Amniotic stem cell (primary cell): ENCODE results near the gene L3MBTL3.

Experiments
- DNase-seq: peaks from one replicate; lab custom pipeline; 2025; lab: John Stamatoyannopoulos, UW

L3MBTL3 gene

DNA sequence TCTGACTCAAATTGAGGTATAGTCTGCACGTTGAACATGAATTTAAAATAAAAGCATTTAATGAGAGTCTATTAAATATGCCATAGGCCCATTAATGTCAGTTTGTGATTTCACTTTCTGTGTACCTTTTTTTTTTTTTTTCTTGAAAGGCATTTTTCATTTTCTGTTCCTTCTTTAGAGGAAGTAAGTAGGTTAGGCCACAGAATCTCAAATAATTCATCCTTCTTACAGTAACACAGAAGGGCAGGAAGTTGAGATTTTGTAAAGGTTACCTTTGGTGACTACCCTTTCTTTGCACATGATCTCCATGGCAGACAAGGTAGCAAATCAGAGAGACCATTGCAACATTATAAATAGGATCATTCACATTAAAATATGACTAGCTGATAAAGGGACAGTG, 9.6 kb downstream of the L3MBTL3 start:
- no peak for DNase-seq

DNA sequence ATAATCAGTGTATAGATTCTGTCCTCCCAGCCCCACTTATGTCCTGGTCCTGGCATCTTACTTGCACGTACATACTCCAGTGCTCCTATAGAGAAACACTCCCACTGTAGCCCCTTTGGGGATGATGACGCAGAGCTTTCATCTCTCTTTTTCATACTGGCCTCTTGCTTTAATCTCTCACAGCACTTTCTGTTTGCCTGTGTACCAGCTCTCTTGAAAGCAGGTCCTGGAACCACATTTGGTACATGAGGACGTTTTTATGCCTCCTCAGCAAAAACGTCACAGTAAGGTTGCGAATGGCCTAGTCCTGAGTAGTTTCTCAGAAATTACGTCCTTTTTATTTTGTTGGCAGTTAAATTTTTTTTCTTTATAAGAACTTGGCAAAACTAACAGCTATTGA, 10.8 kb downstream of the L3MBTL3 start:
- DNase-seq: no peak

DNA sequence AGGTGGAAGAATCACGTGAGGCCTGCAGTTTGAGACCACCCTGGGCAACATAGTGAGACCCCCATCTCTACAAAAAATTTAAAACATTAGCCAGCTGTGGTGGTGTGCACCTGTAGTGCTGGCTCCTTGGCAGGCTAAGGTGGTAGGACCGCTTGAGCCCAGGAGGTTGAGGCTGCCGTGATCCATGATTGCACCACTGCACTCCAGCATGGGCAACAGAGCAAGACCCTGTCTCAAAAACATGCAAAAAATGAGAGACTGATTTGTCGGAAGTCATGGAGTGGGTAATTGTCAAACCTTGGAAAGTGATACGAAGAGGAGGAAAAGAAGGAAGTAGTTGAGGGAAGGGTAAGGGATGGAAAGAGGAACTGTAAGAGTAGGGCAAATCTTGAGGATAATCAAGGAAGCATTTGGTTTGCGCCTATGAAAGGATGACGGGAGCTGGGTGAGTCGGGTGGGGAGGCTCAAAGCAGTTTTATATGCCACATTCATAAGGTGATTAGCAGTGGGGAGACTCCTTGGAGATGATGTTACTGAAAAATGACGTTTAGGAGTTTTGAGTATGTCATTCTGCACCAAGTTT, 14.5 kb downstream of the L3MBTL3 start:
- DNase-seq: no peak

DNA sequence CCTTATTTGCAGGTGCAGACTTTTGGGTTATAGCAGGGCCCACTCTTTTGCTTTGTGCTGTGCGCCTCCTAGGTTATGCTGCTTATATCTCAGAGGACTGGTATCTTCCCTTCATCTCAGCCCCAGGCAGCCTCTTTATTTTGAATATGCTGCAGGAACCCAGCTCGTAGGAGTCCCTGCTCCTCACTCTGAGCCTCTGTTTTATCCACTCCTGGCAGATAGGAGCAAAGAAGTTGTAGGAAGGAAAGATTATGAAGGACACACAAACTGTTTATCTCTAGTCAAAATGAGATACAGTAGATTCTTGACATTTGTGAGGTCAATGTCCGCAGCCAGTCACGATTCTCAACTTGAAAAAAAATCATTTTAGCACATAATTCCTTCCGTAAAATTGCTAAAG, 15.6 kb downstream of the L3MBTL3 start:
- no peak for DNase-seq

DNA sequence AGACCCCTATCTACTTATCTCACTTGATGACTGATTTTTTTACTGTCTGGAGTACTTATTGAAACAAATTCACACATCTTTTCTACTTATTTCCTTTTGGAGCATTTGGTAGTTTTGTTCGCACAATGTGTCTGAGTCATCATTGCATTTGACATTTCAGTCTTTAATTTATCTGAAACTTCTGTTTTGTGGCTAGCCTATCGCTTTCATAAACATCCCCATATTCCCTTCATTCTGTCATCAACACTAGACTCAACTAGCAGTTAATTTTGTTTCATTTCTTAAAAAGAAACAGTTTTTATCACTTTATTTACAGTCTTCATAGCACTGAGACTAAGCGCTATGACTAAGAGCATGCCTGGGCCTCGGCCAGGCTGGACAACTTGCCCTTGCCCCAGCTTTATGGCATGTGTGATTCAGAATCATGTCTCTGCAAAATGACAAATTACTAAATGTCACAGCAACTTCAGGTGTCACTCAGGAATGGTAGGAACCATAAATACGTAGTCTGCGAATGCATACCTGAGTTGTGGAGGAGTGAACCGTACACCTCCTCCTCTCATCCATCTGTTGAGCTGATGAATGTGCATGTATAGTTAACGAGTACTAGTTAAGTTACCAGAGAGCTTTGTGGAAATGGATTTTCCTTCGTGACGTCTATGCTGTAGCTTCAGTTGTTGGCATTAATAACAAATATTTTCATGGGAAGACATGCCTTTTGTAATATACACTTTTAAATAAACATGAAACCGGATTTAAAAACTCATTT, 16.2 kb downstream of the L3MBTL3 start:
- no peak for DNase-seq

DNA sequence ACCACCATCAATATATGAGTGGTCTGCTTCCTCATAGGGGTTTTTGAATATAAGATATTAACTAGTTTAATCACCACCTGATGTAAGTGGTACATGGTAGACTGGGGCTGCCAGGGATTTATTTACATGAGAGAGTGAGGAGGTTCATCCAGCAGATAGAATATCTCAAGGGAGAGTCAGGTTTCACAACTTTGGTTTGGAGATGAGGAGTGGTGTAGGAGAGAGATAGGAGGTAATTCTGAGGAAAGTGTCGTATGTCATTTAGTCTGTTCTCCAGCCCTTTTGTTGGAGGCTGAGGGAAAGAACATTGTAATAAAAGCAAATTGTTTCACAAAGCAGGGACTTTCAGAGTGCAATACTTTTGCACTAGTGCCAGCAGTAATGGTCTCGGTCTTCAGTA, 16.8 kb downstream of the L3MBTL3 start:
- DNase-seq: no peak

DNA sequence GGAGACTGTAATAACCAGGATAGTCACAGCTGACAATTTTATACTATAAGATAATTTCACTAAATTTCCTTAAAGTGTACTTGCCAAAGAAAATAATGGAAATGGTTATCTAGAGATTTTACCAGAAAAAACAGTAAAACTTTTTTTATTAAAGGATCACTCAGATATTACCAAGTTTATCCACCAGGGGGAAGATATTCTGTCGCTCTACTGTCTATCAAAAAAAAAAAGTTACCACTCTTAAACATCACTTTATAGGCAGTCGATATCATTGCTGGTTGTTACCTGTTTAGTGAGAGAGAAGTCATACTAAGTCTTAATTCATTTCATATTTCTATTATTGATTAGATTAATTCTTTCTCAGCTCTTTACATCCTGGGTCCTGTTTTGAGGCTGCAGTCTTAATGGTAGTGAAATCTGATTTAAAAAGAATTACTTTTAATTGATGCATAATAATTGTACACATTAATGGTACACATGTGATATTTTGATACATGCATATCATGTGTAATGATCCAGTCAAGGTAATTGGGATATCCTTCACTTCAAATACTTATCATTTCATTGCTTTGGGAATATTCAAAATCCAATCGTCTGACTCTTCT, 18.9 kb downstream of the L3MBTL3 start:
- DNase-seq: no peak

DNA sequence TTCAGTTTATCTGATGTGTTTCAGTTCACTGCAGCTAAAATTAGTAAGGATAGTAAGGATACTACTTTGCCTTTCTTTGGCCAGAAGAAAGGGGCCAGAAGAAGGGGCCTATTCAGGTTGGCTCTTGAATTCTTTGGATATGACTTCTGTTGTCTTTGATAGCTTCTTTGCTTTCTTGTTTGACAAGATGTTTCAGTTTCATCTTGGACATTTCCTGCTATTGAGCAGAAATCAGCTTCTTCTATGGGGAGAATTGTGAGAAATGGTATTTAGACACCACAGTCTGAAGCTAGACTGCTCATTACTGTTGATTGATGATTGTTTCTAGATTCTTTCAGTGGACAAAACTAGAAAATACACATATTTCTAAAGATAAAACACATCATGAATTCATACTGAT, 23.2 kb downstream of the L3MBTL3 start:
- no peak for DNase-seq

DNA sequence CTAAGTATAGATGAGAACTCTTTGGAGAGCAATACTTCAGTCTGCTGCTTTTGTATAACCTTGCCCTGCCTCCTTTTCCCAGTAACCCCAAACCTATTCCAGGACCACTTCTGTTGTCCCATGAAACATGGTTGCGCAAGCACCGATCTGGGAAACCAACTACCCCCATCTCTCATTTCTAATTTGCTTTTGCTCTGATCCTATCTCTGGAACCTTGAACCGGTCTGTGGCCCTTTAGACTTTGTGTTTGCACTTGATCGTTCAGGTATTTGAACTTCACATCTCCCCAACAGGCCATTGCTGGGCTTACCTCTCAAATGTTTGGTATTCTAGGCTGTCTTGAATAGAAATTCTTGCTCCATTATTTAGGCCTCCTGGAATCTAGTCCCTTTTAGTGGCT, 25.0 kb downstream of the L3MBTL3 start:
- no peak for DNase-seq

DNA sequence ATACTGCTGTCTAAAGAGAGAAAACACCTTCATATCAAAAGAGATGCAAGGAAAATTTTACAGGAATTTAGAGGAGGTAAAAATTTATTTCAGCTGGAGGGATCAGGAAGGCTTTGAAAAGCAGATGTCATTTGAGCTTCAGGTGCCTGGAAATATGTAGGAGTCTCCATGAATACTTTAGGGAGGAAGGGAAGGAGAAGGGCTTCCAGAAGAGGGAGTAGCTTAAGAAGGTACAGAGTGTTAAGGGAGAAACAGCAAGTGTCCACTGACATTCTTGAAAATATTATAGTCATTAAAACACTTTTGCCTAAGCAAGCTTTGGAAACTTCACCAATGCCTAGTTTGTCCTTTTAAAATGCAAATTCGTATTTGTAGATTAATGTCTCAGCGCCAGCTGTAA, 27.2 kb downstream of the L3MBTL3 start:
- no peak for DNase-seq

DNA sequence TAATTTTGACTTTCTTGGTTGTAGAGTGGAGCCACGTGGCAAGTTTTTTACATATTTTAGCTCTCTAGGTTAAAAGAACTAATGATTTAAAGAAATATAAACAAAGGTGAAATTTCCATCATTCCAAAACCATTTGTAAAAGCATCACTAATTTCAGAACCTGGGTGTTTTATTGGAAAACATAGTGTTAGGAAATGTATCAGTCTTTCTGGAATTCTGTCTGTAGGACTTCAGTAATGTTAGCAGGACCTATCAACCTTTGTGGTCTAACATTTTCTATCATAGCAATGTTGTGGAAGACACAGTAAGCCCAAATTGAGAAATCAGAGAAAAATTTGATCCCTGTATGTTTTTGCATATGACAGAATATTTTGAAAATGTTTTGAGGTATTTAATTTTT, 28.3 kb downstream of the L3MBTL3 start:
- DNase-seq: no peak

DNA sequence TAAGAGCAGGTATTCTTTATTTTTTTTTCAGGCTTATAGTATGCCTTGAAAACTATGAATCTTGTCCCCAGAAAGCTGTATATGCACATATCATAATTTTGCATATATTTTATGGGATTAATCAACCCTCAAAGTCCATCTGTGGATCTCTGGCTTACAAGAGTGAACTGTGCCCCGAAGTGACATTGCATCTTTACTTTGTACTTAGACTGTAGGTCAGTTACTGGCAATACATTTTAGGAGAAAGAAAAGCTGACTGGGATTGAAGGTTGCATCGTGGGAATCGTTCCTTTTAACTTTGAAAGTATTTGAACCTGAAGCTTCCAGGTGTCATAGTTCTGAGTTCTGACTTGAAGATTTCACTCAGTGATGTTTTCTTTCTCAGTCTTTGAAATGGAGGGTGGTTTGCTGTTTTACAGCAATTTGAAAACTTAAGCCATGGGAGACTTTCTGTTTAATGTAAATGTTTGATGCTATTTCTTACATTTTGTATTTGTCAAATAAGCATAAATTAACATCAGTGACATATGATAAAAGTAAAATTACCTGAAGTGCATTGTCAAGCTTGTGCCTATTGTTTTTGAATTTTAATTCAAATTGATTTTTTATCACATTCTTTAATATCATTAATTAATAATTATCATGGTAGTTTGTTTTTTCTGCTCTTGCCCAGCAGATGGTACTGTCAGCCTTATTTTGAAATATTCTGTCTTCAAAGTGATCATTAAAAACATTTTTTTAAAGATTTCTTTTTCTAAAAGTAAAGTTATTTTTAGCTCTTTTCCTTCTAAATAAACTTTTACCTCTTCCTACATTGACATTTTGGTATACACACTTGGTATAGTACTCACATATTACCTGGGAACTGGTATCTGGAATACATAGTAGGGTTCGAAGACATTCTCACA, 29.0 kb downstream of the L3MBTL3 start:
- no peak for DNase-seq

DNA sequence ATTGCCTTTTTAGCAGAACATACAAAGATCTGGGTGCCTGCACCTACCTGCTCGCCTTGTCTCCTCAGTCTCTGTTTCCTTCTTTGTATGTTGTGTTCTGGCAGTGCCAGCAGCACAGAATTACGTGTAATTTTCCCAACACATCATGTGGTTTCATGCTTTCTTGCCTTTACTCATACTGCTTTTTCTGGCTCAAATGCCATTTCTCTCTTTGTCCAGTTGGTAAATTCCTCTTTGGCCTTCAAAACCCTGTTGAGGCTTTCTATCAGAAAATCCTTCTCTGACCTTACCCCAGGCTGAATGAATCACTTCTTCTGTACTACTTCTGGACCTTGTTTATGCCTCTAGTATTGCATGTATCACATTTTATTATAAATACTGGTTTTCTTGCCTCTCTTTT, 31.8 kb downstream of the L3MBTL3 start:
- peak; percentile 54 for DNase-seq

DNA sequence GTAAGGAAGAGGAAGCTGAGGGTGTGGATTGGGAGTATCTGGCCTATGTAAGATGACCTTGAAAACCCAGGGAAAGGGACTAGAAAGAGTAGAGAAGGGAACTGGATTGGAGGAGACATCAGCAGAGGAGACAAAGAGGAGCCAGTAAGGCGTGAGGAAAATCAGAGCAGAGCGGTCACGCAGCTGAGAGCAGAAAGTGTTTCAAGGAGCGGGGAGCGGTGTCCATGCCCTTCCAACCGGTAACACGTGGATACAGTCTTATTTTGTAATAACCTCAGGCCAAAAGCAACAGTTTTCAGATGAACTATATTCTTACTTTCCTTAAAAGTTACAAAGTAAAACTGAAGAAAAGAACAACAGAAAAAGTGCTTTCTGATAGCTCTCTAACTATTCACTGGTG, 36.3 kb downstream of the L3MBTL3 start:
- no peak for DNase-seq

DNA sequence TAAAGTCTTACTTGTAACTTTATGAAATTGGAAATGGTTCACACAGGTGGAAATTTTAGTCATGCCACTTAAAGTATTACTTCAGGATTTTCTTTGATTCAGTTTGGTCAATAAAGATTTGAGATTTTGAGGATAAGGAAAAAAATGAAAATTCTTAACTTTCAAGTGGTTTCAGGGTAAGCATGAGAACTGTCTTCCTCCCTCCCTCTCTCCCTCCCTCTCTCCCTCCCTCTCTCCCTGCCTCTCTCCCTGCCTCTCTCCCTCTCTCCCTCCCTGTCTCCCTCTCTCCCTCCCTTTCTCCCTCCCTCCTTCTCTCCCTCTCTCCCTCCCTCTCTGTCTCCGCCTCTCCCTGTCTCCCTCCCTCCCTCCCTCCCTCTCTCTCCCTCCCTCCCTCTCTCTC, 36.9 kb downstream of the L3MBTL3 start:
- no peak for DNase-seq

DNA sequence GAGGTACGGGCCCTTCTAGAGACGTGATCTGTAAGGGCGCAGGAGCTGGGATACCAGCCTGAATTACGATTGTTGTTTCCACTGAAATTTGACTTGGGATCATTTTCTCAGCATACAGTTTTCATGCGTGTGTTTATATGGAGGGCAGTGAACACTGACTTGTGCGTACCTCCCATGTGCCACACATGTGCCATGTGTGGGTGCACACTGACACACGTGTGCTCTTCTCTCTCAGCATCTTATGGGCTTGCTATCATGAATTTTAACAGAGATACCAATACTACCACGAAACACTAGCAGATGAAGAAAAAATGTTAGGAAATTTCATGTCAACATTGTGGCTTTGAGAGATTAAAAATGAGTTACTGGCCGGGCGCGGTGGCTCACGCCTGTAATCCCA, 39.1 kb downstream of the L3MBTL3 start:
- DNase-seq: no peak

DNA sequence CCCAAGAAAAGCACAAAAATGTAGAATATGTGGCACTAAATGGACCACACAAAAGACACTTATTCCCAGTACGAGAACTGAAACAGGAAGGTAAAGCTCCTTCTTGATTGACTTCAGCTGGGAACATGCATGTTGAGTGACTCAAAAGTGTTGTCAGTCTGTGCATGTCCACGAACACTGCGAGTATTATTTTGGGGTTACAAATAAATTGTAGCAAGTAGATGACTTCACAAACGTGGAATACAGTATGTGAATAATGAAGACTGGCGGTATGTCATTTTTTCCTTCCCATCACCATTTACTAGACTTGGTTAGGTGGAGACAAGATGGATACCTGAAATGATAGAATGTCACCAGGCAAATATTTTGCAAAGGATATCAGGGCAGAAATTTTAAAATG, 45.4 kb downstream of the L3MBTL3 start:
- no peak for DNase-seq

DNA sequence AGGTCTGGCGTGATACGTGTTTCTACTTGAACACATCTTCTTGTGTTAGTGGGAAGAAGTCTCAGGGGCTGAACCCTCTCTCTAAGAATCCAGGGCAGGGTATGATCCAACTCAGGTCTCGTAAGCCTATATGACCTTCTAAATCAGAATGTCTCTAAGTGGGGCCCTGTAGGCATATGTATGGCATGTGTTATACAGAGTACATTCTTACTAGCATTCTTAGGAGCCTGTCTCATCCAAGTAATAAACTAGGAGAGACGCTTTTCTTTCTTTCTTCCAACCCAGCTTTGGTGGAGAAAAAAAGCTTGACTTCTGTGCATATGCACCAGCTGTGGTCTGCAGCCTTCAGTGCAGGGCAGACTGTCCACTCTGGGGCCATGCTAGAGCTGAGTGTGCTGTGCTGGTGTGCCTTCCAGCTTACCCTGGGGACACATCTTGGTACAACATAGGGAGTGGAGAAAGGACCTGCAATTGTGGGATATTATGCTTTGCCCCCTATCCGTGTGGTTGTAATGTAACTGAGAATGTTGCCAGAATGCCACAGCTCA, 47.3 kb downstream of the L3MBTL3 start:
- DNase-seq: no peak

DNA sequence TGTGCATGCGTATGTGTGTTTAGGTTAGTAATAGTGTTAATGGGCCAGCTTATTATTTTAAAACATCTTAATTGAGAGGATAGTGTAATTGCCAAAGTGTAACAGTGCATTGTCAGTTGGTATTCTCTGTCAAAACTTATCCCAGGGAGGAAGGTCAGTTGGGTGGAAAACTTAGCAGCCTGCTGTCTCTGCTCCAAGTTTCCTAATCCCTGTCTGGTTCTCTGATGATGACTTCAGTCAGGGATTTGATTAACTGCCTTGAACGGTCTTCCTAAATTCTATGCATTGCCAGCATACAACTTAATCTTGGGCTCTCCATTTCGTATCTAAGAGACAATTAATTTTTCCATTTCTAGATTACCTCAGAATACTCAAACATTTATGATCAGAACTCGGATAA, 51.1 kb downstream of the L3MBTL3 start:
- no peak for DNase-seq

DNA sequence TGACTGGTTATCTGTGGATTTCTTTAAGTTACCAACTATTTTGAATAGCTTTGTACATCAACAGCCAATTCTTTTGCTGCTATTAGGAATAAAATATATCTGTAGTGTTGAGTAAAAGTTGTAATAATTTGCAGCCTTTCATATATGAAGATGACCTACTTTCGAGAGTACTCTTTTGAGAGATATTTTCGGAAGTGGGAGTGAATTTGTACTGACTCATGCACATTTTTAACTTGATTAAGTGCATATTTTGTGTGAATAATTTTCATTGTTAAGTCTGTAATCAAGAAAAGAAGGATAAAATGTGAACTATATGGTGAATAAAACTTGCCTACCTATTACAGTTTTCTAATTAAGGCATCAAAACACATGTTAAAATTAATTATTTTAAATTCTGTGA, 51.9 kb downstream of the L3MBTL3 start:
- DNase-seq: no peak

DNA sequence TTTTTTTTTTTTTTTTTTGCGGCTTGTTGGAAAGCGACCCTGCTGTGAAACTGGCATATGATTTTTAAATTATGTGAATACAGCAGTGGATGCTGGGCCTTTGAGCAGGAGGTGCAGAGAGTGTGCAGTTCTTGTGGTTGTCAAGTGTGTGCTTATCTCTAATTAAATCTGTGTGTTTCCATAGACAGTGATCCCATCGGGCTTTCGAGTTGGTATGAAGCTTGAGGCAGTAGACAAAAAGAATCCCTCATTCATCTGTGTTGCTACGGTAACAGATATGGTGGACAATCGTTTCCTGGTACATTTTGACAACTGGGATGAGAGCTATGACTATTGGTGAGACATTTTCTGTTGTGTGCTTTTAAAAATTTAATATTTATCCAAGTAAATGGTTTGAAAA, 52.4 kb downstream of the L3MBTL3 start:
- DNase-seq: no peak

DNA sequence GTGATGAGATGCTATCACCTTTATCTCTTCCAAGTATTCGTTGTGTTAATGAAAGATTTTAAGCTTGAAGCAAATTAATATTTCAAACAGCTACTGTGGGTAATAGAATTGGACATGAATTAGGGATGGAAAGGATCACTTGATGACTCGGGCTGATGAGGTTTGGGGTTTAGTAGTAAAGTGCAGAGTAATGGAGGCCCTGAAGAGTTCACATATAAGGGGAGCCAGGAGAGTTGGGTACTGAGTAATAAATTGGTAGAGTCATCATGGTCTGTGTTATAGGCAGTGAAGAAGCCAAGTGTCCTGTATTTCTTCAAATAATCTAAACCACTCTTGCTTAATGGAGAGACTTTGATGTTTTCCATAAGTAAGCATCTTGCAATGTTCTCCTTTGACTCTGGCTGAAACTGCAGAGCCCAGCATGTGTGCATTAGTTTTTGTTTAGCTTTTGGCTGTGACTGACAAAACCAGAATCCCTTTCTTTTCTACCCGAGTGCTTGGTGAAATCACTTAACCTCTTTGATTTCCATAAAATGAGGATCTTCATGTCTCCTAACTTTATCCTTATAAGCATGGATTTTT, 57.6 kb downstream of the L3MBTL3 start:
- no peak for DNase-seq
